GM12878 (cell line): Measurements from ENCODE around the gene PAM. TPM values are rescaled to one million over a fixed set of nuclear protein-coding genes. Genes with fewer than 3 reads are reported as not detected.

ENCODE experiments used
- ATAC-seq: fragments of 200-7000 bp; cut with Tn5 transposase; 3 replicates; pipeline ENCODE4 v1.9.1; 2020; ENCODE audit warnings: mild to moderate bottlenecking, moderate library complexity
- BruUV-seq: library from RNA; stranded (reverse); fragments of 400-500 nt; replicated peaks from 2 replicates; lab custom pipeline; 2021; lab: Mats Ljungman, UMichigan
- CTCF ChIA-PET: fragments of 300-600 bp; sonication (Branson Sonifier 250); formaldehyde crosslinking; extraction: SDS; loops from one replicate; lab custom pipeline; 2021; ENCODE audit warnings: inconsistent platforms; lab: Yijun Ruan, JAX
- POLR2A ChIA-PET: fragments of 350-600 bp; formaldehyde crosslinking; extraction: SDS; loops from one replicate; lab custom pipeline; 2021; ENCODE audit warnings: inconsistent platforms; lab: Charles Lee
- RAD21 ChIA-PET: fragments of 300-600 bp; sonication (Branson Sonifier 250); formaldehyde crosslinking; loops from one replicate; lab custom pipeline; 2023; ENCODE audit warnings: antibody characterized with exemption; ENCODE audit not compliant: unreplicated experiment; lab: Charles Lee
- SMC1A ChIA-PET: fragments of 300-600 bp; sonication (Branson Sonifier 250); formaldehyde crosslinking; loops from one replicate; lab custom pipeline; 2023; ENCODE audit not compliant: unreplicated experiment, uncharacterized antibody; lab: Charles Lee
- DNase-seq: peaks from one replicate; pipeline ENCODE4 v3.0.0-alpha.2; 2011; ENCODE audit warnings: low read depth, low spot score
- FAIRE-seq: peaks from 3 replicates; lab custom pipeline; 2011; peaks lifted over from hg19 to GRCh38; lab: Jason Lieb, UNC
- H2AFZ ChIP-seq: 2 replicates; pipeline ENCODE4 v1.6.0; 2011; ENCODE audit warnings: low read depth, low read length, control low read depth; ENCODE audit not compliant: control insufficient read depth
- H3K27ac ChIP-seq: 2 replicates; pipeline ENCODE4 v1.5.1; 2011; ENCODE audit warnings: control low read depth; ENCODE audit not compliant: control insufficient read depth, insufficient read depth
- H3K27me3 ChIP-seq, 2 experiments: replicated peaks in 1 of 2; 2 replicates each; pipeline versions ENCODE4 v1.6.0 to v1.6.1; 2011; ENCODE audit warnings: low read length in 1 of 2; ENCODE audit not compliant: control insufficient read depth in 2 of 2, insufficient read depth in 2 of 2
- H3K36me3 ChIP-seq, 2 experiments: 2 replicates each; pipeline ENCODE4 v1.5.1; 2011; ENCODE audit warnings: low read length in 1 of 2; ENCODE audit not compliant: control insufficient read depth in 2 of 2, insufficient read depth in 2 of 2
- H3K4me1 ChIP-seq: 2 replicates; pipeline ENCODE4 v1.6.1; 2011; ENCODE audit warnings: mild to moderate bottlenecking, low read length, moderate library complexity, mixed read lengths; ENCODE audit not compliant: control insufficient read depth, insufficient read depth
- H3K4me2 ChIP-seq: 2 replicates; pipeline ENCODE4 v1.6.0; 2011; ENCODE audit warnings: control low read depth; ENCODE audit not compliant: control insufficient read depth, insufficient read depth
- H3K4me3 ChIP-seq: fragments of 200-600 bp; sonication (generic); 2 replicates; pipeline ENCODE4 v1.5.1; 2016
- H3K79me2 ChIP-seq: 2 replicates; pipeline ENCODE4 v1.6.0; 2011; ENCODE audit warnings: low read length; ENCODE audit not compliant: control insufficient read depth, insufficient read depth
- H3K9ac ChIP-seq: 2 replicates; pipeline ENCODE4 v1.8.0; 2011; ENCODE audit warnings: low read length, control low read depth, mixed read lengths; ENCODE audit not compliant: control insufficient read depth, insufficient read depth
- H3K9me3 ChIP-seq: replicated peaks from 3 replicates; pipeline ENCODE4 v1.5.1; 2011; ENCODE audit warnings: mild to moderate bottlenecking, low read length; ENCODE audit not compliant: control insufficient read depth, insufficient read depth
- H4K20me1 ChIP-seq: 2 replicates; pipeline ENCODE4 v1.6.0; 2011; ENCODE audit not compliant: control insufficient read depth, insufficient read depth
- ASH2L ChIP-seq: fragments of 300-600, 200-600 bp; sonication (generic); IDR thresholded peaks from 2 replicates; pipeline ENCODE4 v1.6.1; 2017; ENCODE audit warnings: low read depth, mild to moderate bottlenecking, borderline replicate concordance
- BRCA1 ChIP-seq: IDR thresholded peaks from 2 replicates; pipeline ENCODE4 v1.6.1; 2011; ENCODE audit warnings: low read depth, low read length, improper control_type of control experiment
- FOXK2 ChIP-seq: fragments of 450-650 bp; IDR thresholded peaks from 2 replicates; pipeline ENCODE4 v1.6.1; 2017; ENCODE audit warnings: mild to moderate bottlenecking, moderate library complexity
- PAX8 ChIP-seq: fragments of 450-650 bp; IDR thresholded peaks from 2 replicates; pipeline ENCODE4 v1.6.1; 2017; ENCODE audit warnings: mild to moderate bottlenecking, moderate library complexity
- WGBS: methylation state at CpG from one replicate; pipeline ENCODE4 v1.1.6; 2016; ENCODE audit warnings: low lambda C conversion rate; ENCODE audit not compliant: insufficient replicate concordance, insufficient coverage; ENCODE audit errors: missing lambda C conversion rate; 5-methylcytosine and 5-hydroxymethylcytosine counted together
- in situ Hi-C: fragments of 300-500 bp; cut with MboI; formaldehyde crosslinking; loops from 9 replicates; pipeline ENCODE4 v1.14.3; 2018; ENCODE audit warnings: mixed read lengths
- intact Hi-C: fragments of 100-400 bp; cut with micrococcal nuclease; formaldehyde crosslinking; loops from one replicate; pipeline ENCODE4 v1.14.2; 2022; ENCODE audit not compliant: unreplicated experiment
- polyA plus RNA-seq, 11 experiments: library from polyadenylated mRNA; depleted of rRNA in 4 of 11; unstranded in 6 of 11; stranded (reverse) in 5 of 11; fragments of >200 nt; fragmentation: Nextera tagmentation in 4 of 11; fragmentation: Illumina TruSeq in 1 of 11; extraction: Ambion mirVana in 4 of 11; extraction: Trizol in 1 of 11; gene quantifications; 1 replicate in 1 of 11; 2 replicates in 10 of 11; pipeline versions ENCODE4 v1.2.1 to v1.2.3, GENCODE V29; 2011 to 2016; ENCODE audit warnings: inconsistent platforms in 2 of 11, missing spikeins in 2 of 11, low read depth in 1 of 11
- total RNA-seq, 4 experiments: library from RNA; depleted of rRNA in 3 of 4; stranded (reverse); fragments of >200 nt in 3 of 4; fragmentation: Illumina TruSeq in 1 of 4; extraction: Trizol in 1 of 4; gene quantifications; 2 replicates each; pipeline versions ENCODE4 v1.2.1 to v1.2.3, GENCODE V29; 2013 to 2021
- TF ChIP-seq, protein P1 (sequence below): fragments of 450-650 bp; formaldehyde crosslinking; IDR thresholded peaks from 2 replicates; pipeline ENCODE4 v1.5.0; 2022; ENCODE audit warnings: mild to moderate bottlenecking, missing genetic modification characterization

Gene PAM
- total and polyA plus RNA-seq, 10 of the 15 experiments (the other 5 are each of a cell fraction or from before 2014, with no cell fraction given): 5.5 to 72.5 (median 15.4) TPM

DNA sequence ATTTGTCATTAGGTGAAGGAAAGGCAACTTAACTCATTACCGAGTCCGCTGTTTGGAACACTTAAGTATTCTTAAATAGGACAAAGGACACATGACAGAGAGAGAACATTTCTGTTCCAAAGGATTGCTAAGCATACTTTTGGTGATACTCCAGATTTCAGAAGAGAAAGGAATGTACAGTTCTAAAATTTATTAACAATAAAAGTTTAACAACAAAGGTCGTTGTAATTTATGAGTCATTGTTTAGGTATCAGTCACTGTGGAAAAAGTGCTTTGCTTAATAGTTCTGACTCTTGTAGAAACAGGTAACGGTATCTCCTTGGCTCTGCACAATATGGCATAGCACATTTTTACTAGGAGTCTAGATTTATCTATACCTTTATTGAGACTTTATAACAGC lies 36.3 kb upstream of the PAM start:
- Histone ChIP-seq H2AFZ (no peak overlapping the region), H3K4me3 (no peak overlapping the region), H3K36me3 (no peaks in the 10 kb centered on the region), H3K27me3 (no peaks in the 10 kb centered on the region; a peak in 1 of 4 replicates), H3K9ac (no peak overlapping the region), H3K4me1 (no peaks in the 10 kb centered on the region), H3K79me2 (no peaks in the 10 kb centered on the region), H4K20me1 (no peaks in the 10 kb centered on the region), H3K27ac (no peak overlapping the region), H3K9me3 (no peaks in the 10 kb centered on the region), H3K4me2 (no peak overlapping the region)
- no peak for TF ChIP-seq PAX8
- ATAC-seq (no peak), FAIRE-seq (no peak), DNase-seq (no peak)
- in situ Hi-C loops: no loop called here
- ChIA-PET POLR2A (no interaction called here), SMC1A (no interaction called here), RAD21 (no interaction called here), CTCF (no interaction called here)
- intact Hi-C loops: no loop called here
- 49% methylated on average over 4 of the region's 4 CpGs for WGBS
- BruUV-seq: no TSS peak

DNA sequence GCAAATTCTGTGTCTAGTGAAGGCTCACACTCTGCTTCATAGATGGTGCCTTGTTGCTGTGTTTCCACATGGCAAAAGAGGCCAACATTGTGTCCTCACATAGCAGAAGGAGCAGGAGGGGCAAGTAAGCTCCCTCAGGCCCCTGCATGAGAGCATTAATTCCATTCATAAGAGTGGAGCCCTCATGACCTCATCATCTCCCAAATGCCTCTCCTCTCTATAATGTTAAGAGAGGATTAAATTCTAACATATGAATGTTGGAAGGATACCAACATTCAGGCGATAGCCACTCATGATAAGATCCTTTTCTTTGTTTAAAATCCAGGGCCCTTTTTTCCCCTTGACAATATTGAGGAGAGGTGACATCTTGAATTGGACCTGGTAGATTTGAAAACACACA lies 35.2 kb upstream of the PAM start:
- CTCF ChIA-PET: interaction anchor here (0.6 kb wide), 1 partner anchor 641 kb away, joined by 3 read pairs; no protein-coding TSS in a partner anchor
- FAIRE-seq: no peak

More for the DNA sequence above, 35.2 kb upstream of the PAM start:
- no peak overlapping the region for H3K9ac ChIP-seq
- no peak overlapping the region for H3K4me3 ChIP-seq
- ATAC-seq (no peak), DNase-seq (no peak)
- H3K4me1 ChIP-seq: no peaks in the 10 kb centered on the region
- SMC1A ChIA-PET: no interaction called here
- in situ Hi-C loops (no loop called here), intact Hi-C loops (no loop called here)
- WGBS: 62% methylated on average over 1 of the region's 1 CpG
- POLR2A ChIA-PET: no interaction called here
- RAD21 ChIA-PET: no interaction called here
- no peak overlapping the region for H3K4me2 ChIP-seq
- no peak overlapping the region for H3K27ac ChIP-seq
- H3K79me2 ChIP-seq: no peaks in the 10 kb centered on the region
- H3K36me3 ChIP-seq: no peaks in the 10 kb centered on the region
- no TSS peak for BruUV-seq
- no peak overlapping the region for H2AFZ ChIP-seq
- H4K20me1 ChIP-seq: no peaks in the 10 kb centered on the region
- H3K9me3 ChIP-seq: no peaks in the 10 kb centered on the region
- TF ChIP-seq FOXK2 (no peak), BRCA1 (no peak), ASH2L (no peak)
- TF ChIP-seq, protein P1, sequence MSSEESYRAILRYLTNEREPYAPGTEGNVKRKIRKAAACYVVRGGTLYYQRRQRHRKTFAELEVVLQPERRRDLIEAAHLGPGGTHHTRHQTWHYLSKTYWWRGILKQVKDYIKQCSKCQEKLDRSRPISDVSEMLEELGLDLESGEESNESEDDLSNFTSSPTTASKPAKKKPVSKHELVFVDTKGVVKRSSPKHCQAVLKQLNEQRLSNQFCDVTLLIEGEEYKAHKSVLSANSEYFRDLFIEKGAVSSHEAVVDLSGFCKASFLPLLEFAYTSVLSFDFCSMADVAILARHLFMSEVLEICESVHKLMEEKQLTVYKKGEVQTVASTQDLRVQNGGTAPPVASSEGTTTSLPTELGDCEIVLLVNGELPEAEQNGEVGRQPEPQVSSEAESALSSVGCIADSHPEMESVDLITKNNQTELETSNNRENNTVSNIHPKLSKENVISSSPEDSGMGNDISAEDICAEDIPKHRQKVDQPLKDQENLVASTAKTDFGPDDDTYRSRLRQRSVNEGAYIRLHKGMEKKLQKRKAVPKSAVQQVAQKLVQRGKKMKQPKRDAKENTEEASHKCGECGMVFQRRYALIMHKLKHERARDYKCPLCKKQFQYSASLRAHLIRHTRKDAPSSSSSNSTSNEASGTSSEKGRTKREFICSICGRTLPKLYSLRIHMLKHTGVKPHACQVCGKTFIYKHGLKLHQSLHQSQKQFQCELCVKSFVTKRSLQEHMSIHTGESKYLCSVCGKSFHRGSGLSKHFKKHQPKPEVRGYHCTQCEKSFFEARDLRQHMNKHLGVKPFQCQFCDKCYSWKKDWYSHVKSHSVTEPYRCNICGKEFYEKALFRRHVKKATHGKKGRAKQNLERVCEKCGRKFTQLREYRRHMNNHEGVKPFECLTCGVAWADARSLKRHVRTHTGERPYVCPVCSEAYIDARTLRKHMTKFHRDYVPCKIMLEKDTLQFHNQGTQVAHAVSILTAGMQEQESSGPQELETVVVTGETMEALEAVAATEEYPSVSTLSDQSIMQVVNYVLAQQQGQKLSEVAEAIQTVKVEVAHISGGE: no peak
- no peaks in the 10 kb centered on the region; a peak in 2 of 4 replicates for H3K27me3 ChIP-seq
